Effector memory CD8-positive, alpha-beta T cell (primary cell): ENCODE data around the gene CLDN5.

Experiments used
- ATAC-seq: fragments of 150-1000 bp; cut with Tn5 transposase; replicated peaks from 2 replicates; pipeline ENCODE4 v1.10.0; 2021; ENCODE audit warnings: mild to moderate bottlenecking, moderate library complexity
- DNase-seq, 3 experiments: peaks; one replicate each; pipeline ENCODE4 v3.0.0; 2021
- H3K27ac Mint-ChIP-seq, 2 donors: one replicate each; pipeline ENCODE4 v1.8.0; 2022; ENCODE audit warnings: mild to moderate bottlenecking in 2 of 2, mixed read lengths in 2 of 2, moderate library complexity in 2 of 2
- H3K27me3 Mint-ChIP-seq, 2 donors: one replicate each; pipeline ENCODE4 v1.8.0; 2022; ENCODE audit warnings: mixed read lengths in 2 of 2
- H3K36me3 Mint-ChIP-seq: one replicate; pipeline ENCODE4 v1.8.0; 2022; ENCODE audit warnings: mild to moderate bottlenecking, moderate library complexity, mixed read lengths; ENCODE audit not compliant: insufficient read depth
- H3K4me1 Mint-ChIP-seq, 2 donors: one replicate each; pipeline ENCODE4 v1.8.0; 2022; ENCODE audit warnings: low read depth in 2 of 2, mixed read lengths in 2 of 2
- H3K4me3 Mint-ChIP-seq, 2 donors: one replicate each; pipeline ENCODE4 v1.8.0; 2022; ENCODE audit warnings: mild to moderate bottlenecking in 2 of 2, mixed read lengths in 2 of 2, moderate library complexity in 2 of 2
- H3K9me3 Mint-ChIP-seq, 2 donors: one replicate each; pipeline ENCODE4 v1.8.0; 2022; ENCODE audit warnings: mixed read lengths in 2 of 2
- total RNA-seq, 9 experiments: gene quantifications; one replicate each; lab custom pipeline; 2026; lab: John Stamatoyannopoulos, UW

Gene CLDN5, protein sequence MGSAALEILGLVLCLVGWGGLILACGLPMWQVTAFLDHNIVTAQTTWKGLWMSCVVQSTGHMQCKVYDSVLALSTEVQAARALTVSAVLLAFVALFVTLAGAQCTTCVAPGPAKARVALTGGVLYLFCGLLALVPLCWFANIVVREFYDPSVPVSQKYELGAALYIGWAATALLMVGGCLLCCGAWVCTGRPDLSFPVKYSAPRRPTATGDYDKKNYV
- 0 to 2.5 (median 0) reads per million in 9 experiments for total RNA-seq

DNA sequence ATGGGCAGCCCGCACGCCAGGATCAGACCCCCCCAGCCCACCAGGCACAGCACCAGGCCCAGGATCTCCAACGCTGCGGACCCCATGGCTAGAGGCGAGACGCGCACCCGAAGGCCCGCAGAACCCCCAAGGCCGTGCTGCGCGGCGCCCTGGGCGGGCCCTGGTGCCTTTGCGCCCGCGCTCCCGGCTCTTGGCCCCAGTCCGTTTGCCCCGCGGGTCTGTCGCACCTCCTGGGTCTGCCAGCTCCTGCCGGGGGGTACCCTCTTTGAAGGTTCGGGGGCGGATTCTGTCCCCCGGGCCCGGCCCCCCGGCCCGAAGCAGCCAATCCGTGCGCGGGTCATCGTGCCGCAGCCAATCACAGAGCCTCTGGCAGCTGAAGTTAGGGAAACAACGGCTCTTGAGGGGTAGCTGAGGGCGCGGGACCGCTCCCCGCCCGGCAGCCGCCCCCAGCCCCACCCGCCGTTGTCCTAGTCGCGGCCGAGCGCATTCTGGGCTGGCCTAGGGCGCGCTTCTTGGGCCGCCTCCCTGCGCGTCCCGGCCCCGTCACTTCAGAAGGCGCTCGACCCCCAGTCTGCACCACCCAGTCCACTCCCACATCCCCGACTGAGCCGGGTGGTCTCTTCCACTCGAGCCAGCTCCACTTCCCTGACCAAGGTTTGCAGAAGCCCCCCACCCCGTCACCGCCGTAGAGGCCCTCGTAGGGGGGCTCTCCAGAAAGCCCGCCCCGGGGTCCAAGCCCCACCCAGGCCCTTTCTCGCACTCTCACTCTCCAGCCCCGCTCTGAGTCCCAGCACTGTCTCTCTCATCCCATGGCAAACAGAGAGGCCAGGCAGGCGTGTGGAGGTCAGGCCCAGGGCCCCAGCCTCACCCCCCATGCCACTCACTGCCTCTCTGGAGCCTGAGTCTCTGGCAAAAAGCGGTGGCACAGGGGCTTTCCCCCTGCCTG lies at the start of gene CLDN5:
Gene CLDN5, minus strand, starts transcription at position 241 of the 946 bp plus-strand sequence. Its CDS starts 155 bp downstream, at position 86.
- Mint-ChIP-seq H3K27ac (no peak within 1 kb of the TSS), H3K27me3 (peaks cover 32 to 62% of the 10 kb centered on the region in 2 donors), H3K9me3 (no peaks in the 10 kb centered on the region), H3K36me3 (no peaks in the 10 kb centered on the region), H3K4me3 (peak within 1 kb of the TSS; percentile 52 to 66), H3K4me1 (peaks cover 3 to 6% of the 10 kb centered on the region in 2 donors)
- DNase-seq (no peak), ATAC-seq (no peak)

DNA sequence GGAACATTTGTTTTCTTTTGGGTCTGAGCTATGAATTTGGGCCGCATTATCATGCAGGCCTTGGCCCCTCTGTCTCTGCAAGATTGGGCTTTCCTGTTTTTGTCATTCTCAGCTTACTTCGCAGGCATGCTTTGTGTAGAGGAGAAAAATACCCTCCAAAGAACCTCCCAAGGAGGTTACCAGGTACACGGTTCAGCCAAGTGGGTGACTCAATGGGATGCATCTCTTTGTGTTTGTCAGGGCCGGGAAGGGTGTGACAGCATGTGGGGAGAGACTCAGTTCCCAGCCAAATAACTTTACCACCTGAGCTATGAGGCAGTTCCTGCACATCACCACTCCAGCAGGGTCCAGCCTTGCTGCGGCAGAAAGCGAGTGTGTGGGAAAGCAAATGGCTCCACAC lies 47.8 kb upstream of the CLDN5 start:
- ATAC-seq (no peak), DNase-seq (no peak)
- peaks cover 3 to 5% of the 10 kb centered on the region in 2 donors for H3K4me1 Mint-ChIP-seq
- no peak overlapping the region for H3K27ac Mint-ChIP-seq
- H3K4me3 Mint-ChIP-seq: no peak overlapping the region
- no peaks in the 10 kb centered on the region for H3K36me3 Mint-ChIP-seq
- peaks cover 8 to 40% of the 10 kb centered on the region in 2 donors for H3K27me3 Mint-ChIP-seq
- H3K9me3 Mint-ChIP-seq: no peaks in the 10 kb centered on the region

DNA sequence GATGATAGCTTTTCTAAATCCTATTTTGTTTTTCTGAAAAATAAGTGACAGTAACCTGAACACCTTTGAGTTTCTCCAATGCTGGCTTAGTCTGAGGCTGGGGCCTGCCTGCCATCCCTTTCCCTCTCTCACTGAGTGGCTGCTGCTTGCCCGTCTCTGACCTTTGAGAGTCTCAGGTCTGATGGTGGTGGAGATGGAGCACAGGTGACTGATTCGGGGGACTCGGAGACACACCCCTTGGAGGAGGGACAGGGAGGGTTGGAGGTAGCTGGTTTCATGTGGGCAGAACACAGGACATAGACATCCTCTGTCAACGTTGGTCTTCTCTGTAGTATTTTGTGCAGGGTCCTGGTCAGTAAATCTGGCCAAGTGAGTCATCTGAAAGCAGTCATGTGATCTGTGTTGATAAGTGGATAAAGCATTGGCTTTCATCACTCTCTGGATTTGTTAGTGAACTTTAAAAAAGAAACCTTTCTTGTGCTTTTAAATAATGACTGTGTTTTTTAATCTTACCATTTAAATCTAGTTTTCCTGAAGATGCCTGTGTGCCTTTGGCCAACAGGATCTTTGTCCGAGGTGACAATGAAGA lies 47.1 kb upstream of the CLDN5 start:
- H3K27ac Mint-ChIP-seq: no peak overlapping the region
- H3K27me3 Mint-ChIP-seq: peaks cover 10 to 43% of the 10 kb centered on the region in 2 donors
- H3K4me1 Mint-ChIP-seq: no peaks in the 10 kb centered on the region
- H3K36me3 Mint-ChIP-seq: no peaks in the 10 kb centered on the region
- DNase-seq (no peak), ATAC-seq (no peak)
- no peaks in the 10 kb centered on the region for H3K9me3 Mint-ChIP-seq
- H3K4me3 Mint-ChIP-seq: no peak overlapping the region

DNA sequence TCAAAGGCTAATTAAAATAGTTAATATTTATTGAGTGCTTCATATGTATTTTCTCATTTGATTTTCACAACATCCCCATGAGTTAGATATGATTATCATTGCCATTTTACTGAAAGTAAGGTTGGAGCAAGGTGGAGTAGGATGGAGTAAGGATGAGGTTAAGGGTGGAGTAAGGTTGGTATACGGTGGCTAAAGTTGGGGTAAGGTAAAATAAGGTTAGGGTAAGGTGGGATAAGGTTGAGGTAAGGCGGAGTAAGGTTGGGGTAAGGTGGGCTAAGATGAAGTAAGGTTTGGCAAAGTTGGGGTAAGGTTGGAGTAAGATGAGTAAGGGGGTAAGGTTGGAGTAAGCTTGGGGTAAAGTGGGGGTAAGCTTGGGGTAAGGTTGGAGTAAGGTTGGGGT lies 45.8 kb upstream of the CLDN5 start:
- ATAC-seq: no peak

DNA sequence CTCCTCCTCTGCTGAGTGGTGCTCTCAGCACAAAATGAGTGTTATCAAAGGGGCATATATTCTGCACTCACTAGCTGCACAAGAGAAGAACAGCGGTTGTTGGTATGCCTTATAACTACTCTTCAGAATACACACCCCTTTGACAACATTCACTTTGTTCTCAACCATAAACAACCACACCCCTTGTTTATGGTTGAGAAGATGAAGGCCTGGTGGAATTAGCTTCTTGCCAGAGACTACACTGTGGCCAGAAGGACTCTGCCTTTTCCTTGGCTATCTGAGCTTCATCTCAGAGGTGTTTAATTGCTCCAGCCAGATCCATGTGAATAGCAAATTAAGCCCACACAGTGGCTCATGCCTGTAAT lies 45.0 kb upstream of the CLDN5 start:
- Mint-ChIP-seq H3K4me3 (no peak overlapping the region), H3K9me3 (no peaks in the 10 kb centered on the region), H3K27me3 (peaks cover 19 to 39% of the 10 kb centered on the region in 2 donors), H3K27ac (no peak overlapping the region), H3K36me3 (no peaks in the 10 kb centered on the region), H3K4me1 (no peaks in the 10 kb centered on the region)
- ATAC-seq (no peak), DNase-seq (no peak)

More for the DNA sequence above, 45.8 kb upstream of the CLDN5 start:
- no peak overlapping the region for H3K4me3 Mint-ChIP-seq
- H3K9me3 Mint-ChIP-seq: no peaks in the 10 kb centered on the region
- H3K27ac Mint-ChIP-seq: no peak overlapping the region
- DNase-seq: no peak
- no peaks in the 10 kb centered on the region for H3K36me3 Mint-ChIP-seq
- H3K4me1 Mint-ChIP-seq: no peaks in the 10 kb centered on the region
- peaks cover 14 to 42% of the 10 kb centered on the region in 2 donors for H3K27me3 Mint-ChIP-seq

DNA sequence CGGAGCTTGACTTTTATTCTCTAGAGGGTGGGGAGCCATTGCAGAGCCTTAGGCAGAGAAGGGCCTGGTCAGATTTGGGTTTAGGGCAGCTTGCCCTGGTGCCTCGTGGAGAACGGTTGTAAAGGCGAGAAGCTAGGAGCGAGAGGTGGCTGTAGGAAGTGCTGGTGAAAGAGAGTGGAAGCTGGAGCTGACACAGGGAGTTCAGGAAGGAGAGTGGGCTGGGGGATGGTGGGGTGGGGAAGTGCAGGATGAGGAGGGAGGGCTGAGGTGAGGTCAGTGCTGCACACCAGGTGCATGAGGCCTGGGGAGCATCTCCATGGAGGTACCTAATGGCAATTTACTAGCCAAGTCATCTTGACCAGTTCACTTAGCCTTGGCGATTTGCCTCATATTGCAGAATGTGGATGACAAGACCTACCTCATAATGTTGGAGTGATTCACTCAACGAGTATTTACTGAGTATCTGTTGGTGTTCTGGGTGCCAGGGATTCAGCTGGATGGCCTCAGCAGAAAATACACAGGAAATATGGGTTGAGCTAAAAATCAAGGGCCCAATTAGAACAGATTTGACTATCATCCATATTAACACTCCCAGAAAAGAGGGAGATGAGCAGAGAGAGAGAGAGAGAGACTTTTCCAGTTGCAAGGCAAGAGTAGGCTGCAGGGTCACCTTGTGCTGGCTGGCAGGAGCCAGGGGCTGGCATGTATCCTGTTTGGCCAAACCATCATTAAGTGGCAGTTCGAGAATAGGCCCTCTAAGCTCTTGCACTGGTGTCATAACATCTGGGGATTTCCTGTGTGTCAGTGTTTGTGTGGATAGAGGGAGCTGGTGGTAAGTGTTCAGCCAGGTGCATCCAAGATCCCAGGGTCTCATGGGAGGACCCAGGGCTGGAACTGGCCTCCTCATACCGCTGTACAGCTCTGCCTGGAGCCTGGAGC lies 44.4 kb upstream of the CLDN5 start:
- Mint-ChIP-seq H3K27me3 (peaks cover 15 to 32% of the 10 kb centered on the region in 2 donors), H3K4me1 (no peaks in the 10 kb centered on the region), H3K36me3 (no peaks in the 10 kb centered on the region), H3K9me3 (no peaks in the 10 kb centered on the region), H3K4me3 (no peak overlapping the region), H3K27ac (no peak overlapping the region)
- no peak for DNase-seq
- ATAC-seq: no peak

DNA sequence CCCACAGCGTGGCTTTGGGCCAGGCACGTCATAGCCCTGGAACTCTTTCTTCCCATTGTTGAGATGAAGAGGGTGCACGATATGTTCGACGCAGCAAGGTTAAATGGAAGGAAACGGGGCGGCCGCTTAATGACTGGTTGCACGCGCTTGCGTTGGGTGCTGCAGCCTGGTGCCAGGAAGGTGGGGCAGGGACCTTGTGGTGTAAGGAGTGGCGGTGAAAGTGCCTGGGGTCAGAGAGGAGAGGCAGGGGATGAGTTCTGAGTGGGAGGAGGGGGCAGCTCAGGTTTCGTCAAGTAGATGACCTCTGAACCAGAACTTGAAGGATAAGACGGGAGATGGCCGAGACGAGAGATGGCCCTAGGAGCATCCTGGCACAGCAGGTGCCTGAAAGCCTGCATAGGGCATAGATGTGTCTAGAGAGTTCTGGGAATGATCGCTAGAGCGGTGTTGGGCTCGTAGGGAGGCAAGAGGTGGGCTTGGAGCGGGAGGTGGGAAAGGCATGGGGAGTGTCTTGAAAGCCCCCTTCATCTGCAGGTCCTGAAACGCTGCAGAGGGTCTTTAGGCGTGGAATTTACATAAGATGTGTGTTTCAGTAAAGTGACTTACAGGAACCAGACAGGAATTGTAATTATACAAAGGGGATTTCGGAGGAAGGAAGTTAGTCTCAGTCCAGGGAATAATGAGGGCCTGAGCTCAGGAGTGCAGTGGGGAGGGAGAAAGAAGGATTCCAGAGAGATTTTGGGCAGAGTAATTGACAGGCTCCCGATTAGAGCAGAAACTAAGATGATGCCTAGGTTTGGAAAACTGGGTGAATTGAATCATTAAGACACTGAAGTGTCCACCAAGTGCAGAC lies 43.2 kb upstream of the CLDN5 start:
- Mint-ChIP-seq H3K36me3 (no peaks in the 10 kb centered on the region), H3K4me1 (no peaks in the 10 kb centered on the region), H3K4me3 (no peak overlapping the region)

DNA sequence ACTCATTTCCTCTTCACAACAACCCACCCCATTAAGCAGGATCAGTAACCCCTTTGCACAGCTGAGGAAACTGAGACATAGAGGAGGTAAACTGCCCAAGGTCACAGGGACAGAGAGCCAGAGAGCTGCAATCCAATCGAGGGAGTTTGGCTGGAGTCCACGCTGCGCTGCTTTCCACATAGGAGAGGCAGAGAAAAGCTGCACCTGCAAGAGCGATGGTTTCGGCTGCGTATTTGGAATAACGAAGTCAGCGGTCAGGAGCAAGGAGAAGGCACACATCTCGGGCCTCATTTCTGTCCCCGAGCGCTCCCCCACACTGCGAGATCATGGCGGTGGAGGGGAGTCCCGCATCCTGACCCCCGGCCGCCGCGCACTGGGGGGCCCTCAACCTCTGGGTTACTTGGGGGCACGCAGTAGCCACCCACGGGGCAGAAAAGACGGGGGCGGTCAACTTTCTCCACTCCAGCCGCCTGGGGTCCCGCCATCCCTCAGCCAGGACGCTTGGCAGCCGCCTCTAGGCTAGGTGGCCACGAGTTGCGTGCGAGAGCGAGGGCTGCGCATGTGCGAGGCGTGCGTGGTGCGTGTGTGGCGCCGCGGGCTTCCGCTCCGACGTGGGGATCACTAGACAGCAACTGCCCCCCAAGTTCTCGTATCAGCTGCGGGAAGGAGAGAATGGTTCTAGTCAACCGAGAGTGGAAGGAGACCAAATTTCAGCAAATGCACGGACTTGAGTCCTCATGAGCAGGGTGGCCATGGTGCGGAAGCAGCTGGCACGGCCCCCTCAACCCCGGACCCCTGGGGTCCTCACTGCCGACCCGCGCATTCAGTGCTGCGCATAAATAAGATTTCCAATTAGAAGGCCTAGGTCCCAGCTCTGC lies 42.3 kb upstream of the CLDN5 start:
- Mint-ChIP-seq H3K27ac (no peak overlapping the region), H3K27me3 (peaks cover 12 to 28% of the 10 kb centered on the region in 2 donors), H3K36me3 (no peaks in the 10 kb centered on the region), H3K9me3 (no peaks in the 10 kb centered on the region), H3K4me3 (no peak overlapping the region), H3K4me1 (no peaks in the 10 kb centered on the region)
- ATAC-seq (no peak), DNase-seq (no peak)

More for the DNA sequence above, 43.2 kb upstream of the CLDN5 start:
- Mint-ChIP-seq H3K27ac (no peak overlapping the region), H3K9me3 (no peaks in the 10 kb centered on the region), H3K27me3 (peaks cover 12 to 28% of the 10 kb centered on the region in 2 donors)
- no peak for DNase-seq
- ATAC-seq: no peak

DNA sequence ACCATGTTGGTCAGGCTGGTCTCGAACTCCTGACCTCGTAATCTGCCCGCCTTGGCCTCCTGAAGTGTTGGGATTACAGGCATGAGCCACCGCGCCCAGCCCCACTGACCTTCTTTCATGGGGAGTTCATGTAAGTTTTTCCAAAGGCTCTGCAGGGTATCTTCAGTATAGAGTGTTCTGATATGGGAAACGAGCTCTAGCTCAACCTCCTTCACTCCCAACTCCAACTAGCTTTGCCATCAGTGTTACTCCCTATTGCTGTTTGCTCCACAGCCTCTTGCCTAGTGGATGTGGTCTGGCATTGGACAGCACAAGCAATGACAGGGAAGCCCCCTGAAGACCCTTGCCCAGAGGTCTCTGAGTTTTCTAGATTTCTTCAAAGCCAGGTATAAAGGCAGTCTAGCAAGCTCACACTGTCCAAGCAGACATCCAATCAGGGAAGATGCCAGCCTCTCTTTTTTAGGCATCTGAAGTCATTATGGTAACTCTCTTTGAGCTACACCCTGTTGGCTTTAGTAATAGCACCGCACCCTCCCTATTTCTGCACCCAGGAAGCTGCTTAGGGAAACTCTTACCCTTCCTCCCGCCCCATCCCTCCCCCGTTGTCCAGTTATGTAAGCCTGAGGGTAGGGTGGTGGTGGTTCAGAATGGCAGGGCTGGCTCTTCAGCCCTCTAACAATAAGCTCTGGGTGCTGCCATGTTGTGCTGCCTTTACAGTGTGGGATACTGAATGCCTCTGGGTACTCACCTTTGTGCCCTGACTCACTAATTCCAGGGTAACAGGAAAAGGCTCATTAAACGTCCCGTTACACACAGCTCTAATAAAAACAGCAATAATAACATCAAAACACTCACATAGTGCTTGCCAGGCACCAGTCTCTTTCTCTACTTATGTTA lies 41.4 kb upstream of the CLDN5 start:
- ATAC-seq (no peak), DNase-seq (no peak)
- Mint-ChIP-seq H3K4me3 (no peak overlapping the region), H3K27ac (no peak overlapping the region), H3K27me3 (peaks cover 17 to 28% of the 10 kb centered on the region in 2 donors), H3K36me3 (no peaks in the 10 kb centered on the region), H3K4me1 (no peaks in the 10 kb centered on the region), H3K9me3 (no peaks in the 10 kb centered on the region)

DNA sequence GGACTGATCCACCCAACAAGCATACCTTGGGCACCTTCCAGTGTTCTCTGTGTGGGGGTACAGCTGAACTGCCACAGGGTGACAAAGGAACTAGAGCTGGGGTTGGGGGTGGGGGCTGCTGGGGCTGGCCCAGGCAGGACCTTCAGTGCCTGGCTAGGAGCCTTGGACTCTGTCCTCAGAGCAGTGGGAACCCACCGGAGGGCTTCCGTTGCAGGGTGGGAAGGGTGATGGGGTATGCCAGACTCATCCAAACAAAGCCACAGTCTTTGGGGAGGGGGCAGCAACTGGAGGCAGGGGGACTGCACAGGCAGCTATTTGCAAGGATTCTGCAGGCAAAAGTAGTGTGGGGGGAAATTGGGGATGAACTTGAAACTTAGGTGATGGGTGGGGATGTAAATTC lies 35.7 kb upstream of the CLDN5 start:
- no peak overlapping the region for H3K4me3 Mint-ChIP-seq
- H3K9me3 Mint-ChIP-seq: no peaks in the 10 kb centered on the region
- DNase-seq (no peak), ATAC-seq (no peak)
- no peaks in the 10 kb centered on the region for H3K4me1 Mint-ChIP-seq
- peaks cover 22 to 36% of the 10 kb centered on the region in 2 donors for H3K27me3 Mint-ChIP-seq
- no peaks in the 10 kb centered on the region for H3K36me3 Mint-ChIP-seq
- no peak overlapping the region for H3K27ac Mint-ChIP-seq

DNA sequence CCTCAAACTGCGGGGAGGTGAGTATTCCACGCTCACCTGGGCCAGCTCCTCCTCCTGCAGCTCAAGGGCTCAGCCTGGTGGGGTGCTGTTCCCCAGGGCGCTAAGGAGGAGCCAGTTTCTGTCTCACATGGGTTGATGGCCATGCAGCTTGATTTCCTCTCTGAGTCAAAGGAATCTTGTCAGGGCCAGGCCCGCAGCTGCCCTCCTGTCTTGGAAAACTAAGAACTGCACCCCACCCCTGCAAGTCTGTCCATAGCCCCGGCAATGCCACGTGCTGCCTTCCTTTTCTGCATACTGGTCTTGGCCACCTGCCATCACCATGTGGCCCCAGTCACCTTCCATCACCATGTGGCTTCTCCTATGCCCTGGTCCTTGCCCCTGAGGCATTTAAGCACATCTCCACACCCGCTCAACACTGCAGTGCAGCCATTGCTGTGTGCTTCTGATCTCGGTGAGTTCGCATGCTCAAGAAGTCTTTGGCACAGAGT lies 35.2 kb upstream of the CLDN5 start:
- Mint-ChIP-seq H3K27ac (no peak overlapping the region), H3K4me3 (no peak overlapping the region), H3K4me1 (no peaks in the 10 kb centered on the region), H3K9me3 (no peaks in the 10 kb centered on the region), H3K27me3 (peaks cover 20 to 41% of the 10 kb centered on the region in 2 donors), H3K36me3 (no peaks in the 10 kb centered on the region)
- ATAC-seq (no peak), DNase-seq (no peak)
